CD4-positive, alpha-beta T cell (primary cell): ENCODE data around the gene MAPK4. TPM values are rescaled to one million over a fixed set of nuclear protein-coding genes. Genes with fewer than 3 reads are reported as not detected.

Source experiments
- ATAC-seq: fragments of 200-7000 bp; cut with Tn5 transposase; one replicate; pipeline ENCODE4 v1.10.0; 2022; ENCODE audit warnings: mild to moderate bottlenecking; ENCODE audit not compliant: poor library complexity
- CTCF ChIA-PET: fragments of 350-600 bp; sonication (Branson Sonifier 250); formaldehyde crosslinking; loops from one replicate; lab custom pipeline; 2021; ENCODE audit warnings: antibody characterized with exemption, inconsistent platforms; lab: Charles Lee
- POLR2A ChIA-PET: fragments of 350-600 bp; sonication (Branson Sonifier 250); formaldehyde crosslinking; loops from one replicate; lab custom pipeline; 2021; ENCODE audit warnings: antibody characterized with exemption, inconsistent platforms; lab: Charles Lee
- DNase-seq, 14 experiments: peaks; one replicate each; pipeline ENCODE4 v3.0.0-alpha.2; 2013 to 2020; ENCODE audit warnings: mixed read lengths in 2 of 14
- H3K27ac ChIP-seq, 2 donors: one replicate each; pipeline versions ENCODE4 v1.5.1 to v1.7.0; 2013; ENCODE audit warnings: low read length in 2 of 2, low read depth in 1 of 2, mild to moderate bottlenecking in 1 of 2
- H3K27me3 ChIP-seq, 2 experiments: 1 replicate in 1 of 2; 2 replicates in 1 of 2; pipeline versions ENCODE4 v1.6.1 to v1.7.0; 2013; ENCODE audit warnings: low read length in 2 of 2, control low read depth in 1 of 2, mild to moderate bottlenecking in 1 of 2, moderate library complexity in 1 of 2; ENCODE audit not compliant: insufficient read depth in 2 of 2, control insufficient read depth in 1 of 2
- H3K36me3 ChIP-seq: one replicate; pipeline ENCODE4 v1.6.1; 2013; ENCODE audit warnings: low read length, control low read depth; ENCODE audit not compliant: insufficient read depth
- H3K4me1 ChIP-seq: one replicate; pipeline ENCODE4 v1.6.1; 2013; ENCODE audit warnings: low read length, control low read depth; ENCODE audit not compliant: insufficient read depth
- H3K4me3 ChIP-seq: one replicate; pipeline ENCODE4 v1.5.1; 2013; ENCODE audit warnings: mild to moderate bottlenecking, low read length, moderate library complexity
- H3K9me3 ChIP-seq, 2 experiments: 1 replicate in 1 of 2; 2 replicates in 1 of 2; pipeline versions ENCODE4 v1.6.1 to v1.7.0; 2013; ENCODE audit warnings: low read length in 2 of 2, mild to moderate bottlenecking in 2 of 2, control low read depth in 1 of 2, moderate library complexity in 1 of 2; ENCODE audit not compliant: control insufficient read depth in 1 of 2, insufficient read depth in 1 of 2
- H3K27ac Mint-ChIP-seq: one replicate; pipeline ENCODE4 v1.8.0; 2020; ENCODE audit warnings: mixed read lengths
- H3K27me3 Mint-ChIP-seq: one replicate; pipeline ENCODE4 v1.8.0; 2021; ENCODE audit warnings: mixed read lengths
- H3K36me3 Mint-ChIP-seq: one replicate; pipeline ENCODE4 v1.8.0; 2021; ENCODE audit warnings: low read depth, mixed read lengths
- H3K4me1 Mint-ChIP-seq: one replicate; pipeline ENCODE4 v1.8.0; 2021; ENCODE audit warnings: low read depth, mixed read lengths
- H3K4me3 Mint-ChIP-seq: one replicate; pipeline ENCODE4 v1.8.0; 2020; ENCODE audit warnings: mild to moderate bottlenecking, mixed read lengths
- H3K9me3 Mint-ChIP-seq: one replicate; pipeline ENCODE4 v1.8.0; 2020; ENCODE audit warnings: mixed read lengths
- intact Hi-C, 2 experiments: fragments of 100-400 bp; cut with DNase I in 1 of 2; cut with micrococcal nuclease in 1 of 2; formaldehyde crosslinking; loops; one replicate each; pipeline versions ENCODE4 v1.15.1 to v1.9.0; 2023 to 2025; cut with DNase I, micrococcal nuclease
- total RNA-seq, 174 experiments: library from RNA in 2 of 174; stranded (reverse) in 2 of 174; gene quantifications; one replicate each; pipeline ENCODE4 v1.2.3 and lab custom pipeline; 2021 to 2026
- TF ChIP-seq, protein P1 (sequence below): fragments of 200-600 bp; IDR thresholded peaks from one replicate; pipeline ENCODE4 v1.8.0; 2022; ENCODE audit warnings: antibody characterized with exemption, mild to moderate bottlenecking

The MAPK4 gene
- total RNA-seq, 2 experiments from 2014 or later = not detected

DNA sequence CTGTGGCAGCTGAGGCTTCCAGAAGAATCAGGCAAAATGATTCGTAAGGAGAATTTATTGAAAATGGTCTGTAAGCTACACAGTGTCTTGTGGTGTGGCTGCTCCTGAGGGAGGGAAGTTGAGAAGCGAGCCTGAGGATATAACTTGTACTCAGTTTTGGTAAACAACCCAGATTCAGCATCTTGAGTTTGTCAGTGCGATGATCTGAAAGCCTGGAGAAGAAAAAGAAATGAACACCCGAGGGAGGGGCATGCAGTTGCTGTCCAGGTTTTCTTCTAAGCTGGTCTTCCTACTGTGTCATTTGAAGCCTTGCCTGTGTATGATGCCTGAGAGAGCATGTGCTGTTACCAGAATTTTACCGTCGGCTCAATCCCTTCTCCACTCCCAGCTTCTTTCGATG, 87.3 kb downstream of the MAPK4 start:
- peaks cover 0 to 2% of the 10 kb centered on the region in 2 experiments for H3K27me3 ChIP-seq

DNA sequence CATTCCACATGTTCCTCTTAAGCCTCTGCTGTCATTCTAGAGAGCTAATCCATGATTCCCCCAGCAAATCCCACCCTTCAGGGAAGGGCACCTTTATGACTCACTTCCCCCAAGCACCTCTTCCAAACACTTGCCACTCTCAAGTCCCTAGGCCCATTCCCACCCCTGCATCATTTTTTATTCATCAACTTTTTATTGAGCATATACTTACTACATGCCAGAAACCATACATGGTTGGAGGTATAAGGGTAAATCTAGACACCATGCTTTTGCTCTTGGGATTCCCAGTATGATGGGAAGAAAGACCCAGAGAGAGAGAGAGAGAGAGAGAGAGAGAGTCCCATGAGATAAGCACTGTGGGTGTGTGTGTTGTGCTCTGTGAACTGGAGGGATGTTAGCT, 87.9 kb downstream of the MAPK4 start:
- no peak overlapping the region for H3K4me3 ChIP-seq
- H3K27ac Mint-ChIP-seq = no peak overlapping the region
- H3K9me3 ChIP-seq = no peaks in the 10 kb centered on the region
- H3K9me3 Mint-ChIP-seq = no peaks in the 10 kb centered on the region
- H3K4me1 ChIP-seq = no peaks in the 10 kb centered on the region
- POLR2A ChIA-PET = no interaction called here
- TF ChIP-seq, protein P1, sequence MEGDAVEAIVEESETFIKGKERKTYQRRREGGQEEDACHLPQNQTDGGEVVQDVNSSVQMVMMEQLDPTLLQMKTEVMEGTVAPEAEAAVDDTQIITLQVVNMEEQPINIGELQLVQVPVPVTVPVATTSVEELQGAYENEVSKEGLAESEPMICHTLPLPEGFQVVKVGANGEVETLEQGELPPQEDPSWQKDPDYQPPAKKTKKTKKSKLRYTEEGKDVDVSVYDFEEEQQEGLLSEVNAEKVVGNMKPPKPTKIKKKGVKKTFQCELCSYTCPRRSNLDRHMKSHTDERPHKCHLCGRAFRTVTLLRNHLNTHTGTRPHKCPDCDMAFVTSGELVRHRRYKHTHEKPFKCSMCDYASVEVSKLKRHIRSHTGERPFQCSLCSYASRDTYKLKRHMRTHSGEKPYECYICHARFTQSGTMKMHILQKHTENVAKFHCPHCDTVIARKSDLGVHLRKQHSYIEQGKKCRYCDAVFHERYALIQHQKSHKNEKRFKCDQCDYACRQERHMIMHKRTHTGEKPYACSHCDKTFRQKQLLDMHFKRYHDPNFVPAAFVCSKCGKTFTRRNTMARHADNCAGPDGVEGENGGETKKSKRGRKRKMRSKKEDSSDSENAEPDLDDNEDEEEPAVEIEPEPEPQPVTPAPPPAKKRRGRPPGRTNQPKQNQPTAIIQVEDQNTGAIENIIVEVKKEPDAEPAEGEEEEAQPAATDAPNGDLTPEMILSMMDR = no peak
- ATAC-seq (no peak), DNase-seq (no peak)
- no peaks in the 10 kb centered on the region for H3K36me3 ChIP-seq
- no peaks in the 10 kb centered on the region for H3K4me1 Mint-ChIP-seq
- CTCF ChIA-PET = no interaction called here
- no peak overlapping the region for H3K27ac ChIP-seq
- peaks cover 6% of the 10 kb centered on the region for H3K27me3 Mint-ChIP-seq
- intact Hi-C loops = no loop called here
- no peak overlapping the region for H3K4me3 Mint-ChIP-seq
- H3K36me3 Mint-ChIP-seq = no peaks in the 10 kb centered on the region
- peaks cover 0 to 2% of the 10 kb centered on the region in 2 experiments for H3K27me3 ChIP-seq

More for the DNA sequence above, 87.3 kb downstream of the MAPK4 start:
- no peaks in the 10 kb centered on the region for H3K9me3 ChIP-seq
- Mint-ChIP-seq H3K4me1 (no peaks in the 10 kb centered on the region), H3K36me3 (no peaks in the 10 kb centered on the region), H3K27me3 (peaks cover 2% of the 10 kb centered on the region), H3K9me3 (no peaks in the 10 kb centered on the region), H3K27ac (no peak overlapping the region), H3K4me3 (no peak overlapping the region)
- H3K27ac ChIP-seq = no peak overlapping the region
- intact Hi-C loops = no loop called here
- H3K36me3 ChIP-seq = no peaks in the 10 kb centered on the region
- no peaks in the 10 kb centered on the region for H3K4me1 ChIP-seq
- ATAC-seq (no peak), DNase-seq (no peak)
- TF ChIP-seq, protein P1 = no peak
- CTCF ChIA-PET = no interaction called here
- POLR2A ChIA-PET = no interaction called here
- no peak overlapping the region for H3K4me3 ChIP-seq

DNA sequence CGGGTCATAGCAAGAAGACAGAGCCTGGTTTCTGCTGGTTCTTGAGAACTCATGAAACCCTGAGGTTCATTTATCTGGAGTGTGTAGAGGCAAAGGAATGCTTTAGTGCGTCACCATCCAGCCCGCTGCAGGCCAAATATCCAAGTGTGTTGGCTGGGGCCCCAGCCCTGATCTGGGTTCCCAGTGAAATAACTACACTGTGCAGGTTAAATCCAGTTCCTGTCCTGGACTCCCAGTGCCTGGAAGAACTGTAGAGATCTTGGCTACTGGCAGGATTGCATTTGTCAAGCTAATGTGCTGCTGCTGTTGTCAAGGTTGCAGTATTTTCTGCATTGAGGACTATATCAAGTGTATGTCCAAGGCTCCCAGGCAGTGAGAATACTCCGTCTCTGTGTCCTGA, 89.9 kb downstream of the MAPK4 start:
- CTCF ChIA-PET = no interaction called here
- H3K27me3 Mint-ChIP-seq = peaks cover 6% of the 10 kb centered on the region

More for the DNA sequence above, 89.9 kb downstream of the MAPK4 start:
- no peak for ATAC-seq
- TF ChIP-seq, protein P1 = no peak
- H3K36me3 Mint-ChIP-seq = no peaks in the 10 kb centered on the region
- Histone ChIP-seq H3K36me3 (no peaks in the 10 kb centered on the region), H3K4me1 (no peaks in the 10 kb centered on the region), H3K9me3 (no peaks in the 10 kb centered on the region), H3K4me3 (no peak overlapping the region), H3K27ac (no peak overlapping the region), H3K27me3 (peaks cover 0 to 2% of the 10 kb centered on the region in 2 experiments)
- no peak overlapping the region for H3K4me3 Mint-ChIP-seq
- DNase-seq = no peak
- no peaks in the 10 kb centered on the region for H3K9me3 Mint-ChIP-seq
- POLR2A ChIA-PET = no interaction called here
- no peak overlapping the region for H3K27ac Mint-ChIP-seq
- H3K4me1 Mint-ChIP-seq = no peaks in the 10 kb centered on the region
- intact Hi-C loops = no loop called here
